ENCODE results near the gene THAP5. TPM values are rescaled to one million over a fixed set of nuclear protein-coding genes. Genes with fewer than 3 reads are reported as not detected.

The THAP5 gene
- total RNA-seq, 8 experiments from 2014 or later: 22.2 to 46.8 (median 29.4) TPM

GRCh38 chr7:108598914-108599580 lies 29.5 kb upstream of the THAP5 start:
- in situ Hi-C loops (cut with MboI; ENCODE audit: low pct_unique_long_range_greater_than_20kb in 2 of 9, low sequenced_read_pairs in 9 of 9, unreplicated experiment in 9 of 9): no loop called here
- no peak for ATAC-seq (replicated peaks in 6 of 8)
- WGBS, 10 experiments: 33 to 83% (median 67%) methylated on average over 1 to 5 of the region's 6 CpGs
- no peak overlapping the region for H3K27ac ChIP-seq
- H3K4me3 ChIP-seq: no peak overlapping the region
- H3K4me1 ChIP-seq (replicated peaks in 1 of 2): peaks cover 22 to 28% of the 10 kb centered on the region in 2 donors

- Histone ChIP-seq H3K4me1 (replicated peaks in 1 of 2) (peaks cover 22 to 23% of the 10 kb centered on the region in 2 donors), H3K27ac (no peak overlapping the region), H3K4me3 (no peak overlapping the region)
- peak in 6 of 8 experiments; percentile 37 to 87 (median 50) for ATAC-seq (replicated peaks in 6 of 8)
- in situ Hi-C loops (cut with MboI; ENCODE audit: low pct_unique_long_range_greater_than_20kb in 2 of 9, low sequenced_read_pairs in 9 of 9, unreplicated experiment in 9 of 9): no loop called here
- 0 to 78% (median 21%) methylated on average over 1 to 2 of the region's 2 CpGs; no CpG with 5 or more reads in 2 of the 10 experiments for WGBS, 10 experiments
Observed at GRCh38 chr7:108598153-108598552, 28.6 kb upstream of the THAP5 start.

- WGBS, 10 experiments: 74 to 100% (median 99%) methylated on average over 1 to 4 of the region's 4 CpGs; no CpG with 5 or more reads in 2 of the 10 experiments
- no peak overlapping the region for H3K27ac ChIP-seq
- in situ Hi-C loops (cut with MboI; ENCODE audit: low pct_unique_long_range_greater_than_20kb in 2 of 9, low sequenced_read_pairs in 9 of 9, unreplicated experiment in 9 of 9): no loop called here
Observed at GRCh38 chr7:108596560-108596959, 27.1 kb upstream of the THAP5 start.

GRCh38 chr7:108592646-108593201 lies 23.2 kb upstream of the THAP5 start:
- in situ Hi-C loops (cut with MboI; ENCODE audit: low pct_unique_long_range_greater_than_20kb in 2 of 9, low sequenced_read_pairs in 9 of 9, unreplicated experiment in 9 of 9): no loop called here
- Histone ChIP-seq H3K4me1 (replicated peaks in 1 of 2) (peaks cover 2 to 14% of the 10 kb centered on the region in 2 donors), H3K4me3 (no peak overlapping the region), H3K27ac (no peak overlapping the region)
- peak; percentile 65 to 100 (median 84) for ATAC-seq (replicated peaks in 6 of 8)
- WGBS, 10 experiments: 0 to 79% (median 44%) methylated on average over 2 to 3 of the region's 3 CpGs; no CpG with 5 or more reads in 1 of the 10 experiments

More at GRCh38 chr7:108596560-108596959, 27.1 kb upstream of the THAP5 start:
- no peak for ATAC-seq (replicated peaks in 6 of 8)
- H3K4me1 ChIP-seq (replicated peaks in 1 of 2): peaks cover 22 to 26% of the 10 kb centered on the region in 2 donors
- no peak overlapping the region for H3K4me3 ChIP-seq

- Histone ChIP-seq H3K4me1 (replicated peaks in 1 of 2) (peaks cover 0 to 12% of the 10 kb centered on the region in 2 donors), H3K27ac (no peak overlapping the region), H3K4me3 (no peak overlapping the region)
- WGBS, 10 experiments: 0 to 100% (median 83%) methylated on average over 1 to 2 of the region's 2 CpGs; no CpG with 5 or more reads in 3 of the 10 experiments
- in situ Hi-C loops (cut with MboI; ENCODE audit: low pct_unique_long_range_greater_than_20kb in 2 of 9, low sequenced_read_pairs in 9 of 9, unreplicated experiment in 9 of 9): no loop called here
- no peak for ATAC-seq (replicated peaks in 6 of 8)
Observed at GRCh38 chr7:108590606-108591005, 21.1 kb upstream of the THAP5 start.

- ATAC-seq (replicated peaks in 6 of 8): peak in 4 of 8 experiments; percentile 23 to 67 (median 64)
- 11 to 50% (median 40%) methylated on average over 1 of the region's 1 CpG; no CpG with 5 or more reads in 5 of the 10 experiments for WGBS, 10 experiments
- H3K4me1 ChIP-seq (replicated peaks in 1 of 2): peaks cover 0 to 12% of the 10 kb centered on the region in 2 donors
- H3K4me3 ChIP-seq: no peak overlapping the region
- H3K27ac ChIP-seq: no peak overlapping the region
- in situ Hi-C loops (cut with MboI; ENCODE audit: low pct_unique_long_range_greater_than_20kb in 2 of 9, low sequenced_read_pairs in 9 of 9, unreplicated experiment in 9 of 9): no loop called here
Observed at GRCh38 chr7:108589874-108590273, 20.4 kb upstream of the THAP5 start.

- peak in 2 of 8 experiments; percentile 60 to 61 for ATAC-seq (replicated peaks in 6 of 8)
- Histone ChIP-seq H3K27ac (no peak overlapping the region), H3K4me3 (no peak overlapping the region), H3K4me1 (replicated peaks in 1 of 2) (peaks cover 0 to 12% of the 10 kb centered on the region in 2 donors)
- in situ Hi-C loops (cut with MboI; ENCODE audit: low pct_unique_long_range_greater_than_20kb in 2 of 9, low sequenced_read_pairs in 9 of 9, unreplicated experiment in 9 of 9): no loop called here
Observed at GRCh38 chr7:108589199-108589598, 19.7 kb upstream of the THAP5 start.

GRCh38 chr7:108586274-108586710 lies 16.8 kb upstream of the THAP5 start:
- Histone ChIP-seq H3K27ac (no peak overlapping the region), H3K4me3 (no peak overlapping the region), H3K4me1 (replicated peaks in 1 of 2) (peaks cover 0 to 7% of the 10 kb centered on the region in 2 donors)
- no peak for ATAC-seq (replicated peaks in 6 of 8)
- in situ Hi-C loops (cut with MboI; ENCODE audit: low pct_unique_long_range_greater_than_20kb in 2 of 9, low sequenced_read_pairs in 9 of 9, unreplicated experiment in 9 of 9): no loop called here
- 23 to 100% (median 72%) methylated on average over 1 to 3 of the region's 3 CpGs; no CpG with 5 or more reads in 1 of the 10 experiments for WGBS, 10 experiments

- Histone ChIP-seq H3K4me1 (replicated peaks in 1 of 2) (peaks cover 0 to 7% of the 10 kb centered on the region in 2 donors), H3K4me3 (no peak overlapping the region), H3K27ac (no peak overlapping the region)
- WGBS, 10 experiments: 44 to 100% (median 89%) methylated on average over 1 to 2 of the region's 2 CpGs; no CpG with 5 or more reads in 1 of the 10 experiments
- in situ Hi-C loops (cut with MboI; ENCODE audit: low pct_unique_long_range_greater_than_20kb in 2 of 9, low sequenced_read_pairs in 9 of 9, unreplicated experiment in 9 of 9): no loop called here
- ATAC-seq (replicated peaks in 6 of 8): no peak
Observed at GRCh38 chr7:108585843-108586242, 16.3 kb upstream of the THAP5 start.

- Histone ChIP-seq H3K4me1 (replicated peaks in 1 of 2) (no peaks in the 10 kb centered on the region), H3K27ac (no peak overlapping the region), H3K4me3 (no peak overlapping the region)
- in situ Hi-C loops (cut with MboI; ENCODE audit: low pct_unique_long_range_greater_than_20kb in 2 of 9, low sequenced_read_pairs in 9 of 9, unreplicated experiment in 9 of 9): no loop called here
- 0 to 100% (median 100%) methylated on average over 1 of the region's 1 CpG; no CpG with 5 or more reads in 5 of the 10 experiments for WGBS, 10 experiments
- no peak for ATAC-seq (replicated peaks in 6 of 8)
Observed at GRCh38 chr7:108584211-108584610, 14.7 kb upstream of the THAP5 start.

- no peak overlapping the region for H3K27ac ChIP-seq
Observed at GRCh38 chr7:108581655-108582491, 12.4 kb upstream of the THAP5 start.

GRCh38 chr7:108580298-108580697 lies 10.8 kb upstream of the THAP5 start:
- no peak overlapping the region for H3K4me3 ChIP-seq
- peak in 3 of 8 experiments; percentile 12 to 40 (median 15) for ATAC-seq (replicated peaks in 6 of 8)
- no peaks in the 10 kb centered on the region for H3K4me1 ChIP-seq (replicated peaks in 1 of 2)
- in situ Hi-C loops (cut with MboI; ENCODE audit: low pct_unique_long_range_greater_than_20kb in 2 of 9, low sequenced_read_pairs in 9 of 9, unreplicated experiment in 9 of 9): no loop called here
- 60 to 100% (median 100%) methylated on average over 1 of the region's 6 CpGs; no CpG with 5 or more reads in 6 of the 10 experiments for WGBS, 10 experiments
- H3K27ac ChIP-seq: no peak overlapping the region

More at GRCh38 chr7:108581655-108582491, 12.4 kb upstream of the THAP5 start:
- WGBS, 10 experiments: 39 to 92% (median 67%) methylated on average over 1 to 4 of the region's 4 CpGs; no CpG with 5 or more reads in 1 of the 10 experiments
- Histone ChIP-seq H3K4me1 (replicated peaks in 1 of 2) (no peaks in the 10 kb centered on the region), H3K4me3 (no peak overlapping the region)
- peak in 1 of 8 experiments; percentile 56 for ATAC-seq (replicated peaks in 6 of 8)
- in situ Hi-C loops (cut with MboI; ENCODE audit: low pct_unique_long_range_greater_than_20kb in 2 of 9, low sequenced_read_pairs in 9 of 9, unreplicated experiment in 9 of 9): no loop called here

- Histone ChIP-seq H3K4me3 (no peak overlapping the region), H3K4me1 (replicated peaks in 1 of 2) (no peaks in the 10 kb centered on the region), H3K27ac (no peak overlapping the region)
- ATAC-seq (replicated peaks in 6 of 8): no peak
- WGBS, 10 experiments: 60 to 100% (median 100%) methylated on average over 1 to 7 of the region's 7 CpGs; no CpG with 5 or more reads in 3 of the 10 experiments
- in situ Hi-C loops (cut with MboI; ENCODE audit: low pct_unique_long_range_greater_than_20kb in 2 of 9, low sequenced_read_pairs in 9 of 9, unreplicated experiment in 9 of 9): no loop called here
Observed at GRCh38 chr7:108578937-108579336, 9.4 kb upstream of the THAP5 start.
